Uterus (tissue), 4 donors: Measurements from ENCODE around the gene STAT1. TPM values are rescaled to one million over a fixed set of nuclear protein-coding genes. Genes with fewer than 3 reads are reported as not detected.

ENCODE experiments used
- DNase-seq, 2 donors: peaks; one replicate each; pipeline ENCODE4 v3.0.0-alpha.2; 2019 to 2020
- H3K27ac ChIP-seq, 2 donors: fragments of 200-600 bp; sonication (generic); 1 replicate in 1 of 2; 2 replicates in 1 of 2; pipeline ENCODE4 v1.5.1; 2016 to 2018
- H3K27me3 ChIP-seq, 2 donors: fragments of 200-600 bp; sonication (generic); one replicate each; pipeline ENCODE4 v1.5.1; 2018 to 2019; ENCODE audit warnings: control low read depth in 1 of 2
- H3K36me3 ChIP-seq, 2 donors: fragments of 200-600 bp; sonication (generic); one replicate each; pipeline ENCODE4 v1.5.1; 2019; ENCODE audit warnings: control low read depth in 1 of 2
- H3K4me1 ChIP-seq, 2 donors: fragments of 200-600 bp; sonication (generic); one replicate each; pipeline ENCODE4 v1.5.1; 2018 to 2019; ENCODE audit warnings: control low read depth in 1 of 2
- H3K4me3 ChIP-seq, 2 donors: fragments of 200-600 bp; sonication (generic); 1 replicate in 1 of 2; 2 replicates in 1 of 2; pipeline ENCODE4 v1.5.1; 2018 to 2019; ENCODE audit warnings: mild to moderate bottlenecking in 1 of 2
- H3K9me3 ChIP-seq, 2 donors: fragments of 200-600 bp; sonication (generic); one replicate each; pipeline ENCODE4 v1.5.1; 2019; ENCODE audit warnings: control low read depth in 1 of 2
- POLR2A ChIP-seq, 2 donors: fragments of 450-650 bp; IDR thresholded peaks; one replicate each; pipeline ENCODE4 v1.6.1; 2016; ENCODE audit warnings: antibody characterized with exemption in 2 of 2, mild to moderate bottlenecking in 1 of 2, moderate library complexity in 1 of 2
- intact Hi-C: fragments of 100-400 bp; cut with DNase I; formaldehyde crosslinking; loops from one replicate; pipeline ENCODE4 v1.15.1; 2023; ENCODE audit warnings: low total_unique reads
- total RNA-seq, 4 donors: library from RNA; depleted of rRNA in 3 of 4; stranded (reverse); fragments of >200 nt in 3 of 4; gene quantifications; one replicate each; pipeline versions ENCODE4 v1.1.0 to v1.2.4, GENCODE V29; 2014 to 2023
- TF ChIP-seq, protein P1 (sequence below), 4 experiments: fragments of 200-600 bp in 2 of 4; fragments of 450-650 bp in 2 of 4; sonication (generic) in 2 of 4; IDR thresholded peaks; one replicate each; pipeline ENCODE4 v1.5.1; 2016 to 2019; ENCODE audit warnings: antibody characterized with exemption in 4 of 4, mild to moderate bottlenecking in 2 of 4, moderate library complexity in 1 of 4
- donor health status: DM: yes; HTN: yes; CAD: no.

The STAT1 gene
- total RNA-seq, 4 donors from 2014 or later: 20.7 to 83.0 (median 56.1) TPM

GRCh38 chr2:190987938-190988337 lies 26.0 kb downstream of the STAT1 start:
- H3K36me3 ChIP-seq: no peaks in the 10 kb centered on the region

GRCh38 chr2:190987116-190987515 lies 26.9 kb downstream of the STAT1 start:
- TF ChIP-seq, protein P1, sequence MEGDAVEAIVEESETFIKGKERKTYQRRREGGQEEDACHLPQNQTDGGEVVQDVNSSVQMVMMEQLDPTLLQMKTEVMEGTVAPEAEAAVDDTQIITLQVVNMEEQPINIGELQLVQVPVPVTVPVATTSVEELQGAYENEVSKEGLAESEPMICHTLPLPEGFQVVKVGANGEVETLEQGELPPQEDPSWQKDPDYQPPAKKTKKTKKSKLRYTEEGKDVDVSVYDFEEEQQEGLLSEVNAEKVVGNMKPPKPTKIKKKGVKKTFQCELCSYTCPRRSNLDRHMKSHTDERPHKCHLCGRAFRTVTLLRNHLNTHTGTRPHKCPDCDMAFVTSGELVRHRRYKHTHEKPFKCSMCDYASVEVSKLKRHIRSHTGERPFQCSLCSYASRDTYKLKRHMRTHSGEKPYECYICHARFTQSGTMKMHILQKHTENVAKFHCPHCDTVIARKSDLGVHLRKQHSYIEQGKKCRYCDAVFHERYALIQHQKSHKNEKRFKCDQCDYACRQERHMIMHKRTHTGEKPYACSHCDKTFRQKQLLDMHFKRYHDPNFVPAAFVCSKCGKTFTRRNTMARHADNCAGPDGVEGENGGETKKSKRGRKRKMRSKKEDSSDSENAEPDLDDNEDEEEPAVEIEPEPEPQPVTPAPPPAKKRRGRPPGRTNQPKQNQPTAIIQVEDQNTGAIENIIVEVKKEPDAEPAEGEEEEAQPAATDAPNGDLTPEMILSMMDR (IDR thresholded peaks at IDR 0.05): no peak
- TF ChIP-seq POLR2A (IDR thresholded peaks at IDR 0.05): no peak
- H3K4me3 ChIP-seq: no peak overlapping the region
- no peaks in the 10 kb centered on the region for H3K4me1 ChIP-seq
- H3K27ac ChIP-seq: no peak overlapping the region
- H3K27me3 ChIP-seq: no peaks in the 10 kb centered on the region
- H3K36me3 ChIP-seq: no peaks in the 10 kb centered on the region
- no peaks in the 10 kb centered on the region for H3K9me3 ChIP-seq
- DNase-seq: no peak
- intact Hi-C loops: no loop called here

More at GRCh38 chr2:190987938-190988337, 26.0 kb downstream of the STAT1 start:
- TF ChIP-seq, protein P1 (IDR thresholded peaks at IDR 0.05): no peak
- TF ChIP-seq POLR2A (IDR thresholded peaks at IDR 0.05): no peak
- H3K4me1 ChIP-seq: no peaks in the 10 kb centered on the region
- no peak overlapping the region for H3K4me3 ChIP-seq
- intact Hi-C loops: no loop called here
- no peaks in the 10 kb centered on the region for H3K27me3 ChIP-seq
- no peak for DNase-seq
- H3K9me3 ChIP-seq: no peaks in the 10 kb centered on the region
- no peak overlapping the region for H3K27ac ChIP-seq

DNA sequence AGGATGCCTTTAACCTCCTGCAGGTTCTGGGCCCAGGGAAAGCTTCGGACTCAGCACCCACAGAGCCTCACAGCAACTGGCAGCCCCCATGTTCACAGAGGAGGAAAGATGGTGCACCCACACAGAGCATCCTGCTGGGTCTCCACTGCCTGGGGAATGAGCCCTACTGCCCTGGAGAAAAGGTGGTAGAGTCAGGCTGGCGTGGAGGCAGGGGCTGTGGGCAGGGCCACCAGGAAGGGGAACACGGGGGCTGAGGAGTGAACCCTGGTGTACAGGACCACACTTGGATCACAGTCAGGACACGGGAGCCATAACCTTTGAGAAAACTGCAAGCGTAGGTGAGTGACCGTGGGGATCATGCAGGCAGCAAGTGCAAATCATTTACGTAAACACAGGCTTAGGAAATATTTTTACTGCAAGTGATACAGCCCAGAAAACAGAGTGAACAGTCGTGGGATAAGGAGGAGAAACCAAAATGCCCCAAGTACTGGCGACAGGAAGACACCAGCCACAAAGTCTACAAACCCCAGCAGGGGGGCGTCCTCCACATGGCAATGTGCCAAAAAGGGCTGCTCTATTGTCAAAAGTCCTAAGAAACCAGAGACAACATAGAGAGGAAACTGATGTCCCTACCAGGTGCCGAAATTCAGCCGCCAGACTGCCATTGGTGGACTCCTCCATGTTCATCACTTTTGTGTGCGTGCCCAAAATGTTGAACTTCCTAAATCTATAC lies 27.6 kb downstream of the STAT1 start:
- no peaks in the 10 kb centered on the region for H3K9me3 ChIP-seq
- intact Hi-C loops: no loop called here
- no peak for DNase-seq
- TF ChIP-seq, protein P1 (IDR thresholded peaks at IDR 0.05): no peak
- no peak for TF ChIP-seq POLR2A (IDR thresholded peaks at IDR 0.05)
- no peaks in the 10 kb centered on the region for H3K36me3 ChIP-seq
- no peak overlapping the region for H3K4me3 ChIP-seq
- H3K27me3 ChIP-seq: no peaks in the 10 kb centered on the region
- no peak overlapping the region for H3K27ac ChIP-seq
- no peaks in the 10 kb centered on the region for H3K4me1 ChIP-seq

DNA sequence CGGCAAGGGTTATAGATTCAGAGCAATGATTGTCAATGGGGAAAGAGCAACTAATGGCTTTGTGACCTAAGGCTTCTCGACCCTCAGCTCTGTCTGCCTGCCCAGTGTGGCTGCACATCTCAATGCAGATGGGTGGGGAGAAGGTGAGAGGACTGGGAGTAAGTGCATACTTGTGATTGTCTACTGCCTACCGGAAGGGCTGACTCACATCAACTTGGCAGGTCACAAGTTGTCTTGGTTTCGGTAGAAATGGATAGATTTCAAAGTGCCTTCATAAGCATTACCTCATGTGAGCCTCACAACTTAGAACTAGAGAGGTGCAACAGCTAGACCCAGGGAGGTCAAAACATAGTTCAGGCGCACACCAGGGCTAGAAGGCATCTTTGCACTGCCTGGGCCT lies 29.4 kb downstream of the STAT1 start:
- Histone ChIP-seq H3K36me3 (no peaks in the 10 kb centered on the region), H3K4me3 (no peak overlapping the region), H3K4me1 (no peaks in the 10 kb centered on the region), H3K9me3 (no peaks in the 10 kb centered on the region), H3K27me3 (no peaks in the 10 kb centered on the region), H3K27ac (no peak overlapping the region)
- no peak for DNase-seq
- intact Hi-C loops: no loop called here
- TF ChIP-seq, protein P1 (IDR thresholded peaks at IDR 0.05): no peak
- no peak for TF ChIP-seq POLR2A (IDR thresholded peaks at IDR 0.05)

- H3K4me1 ChIP-seq: no peaks in the 10 kb centered on the region
- H3K9me3 ChIP-seq: no peaks in the 10 kb centered on the region
- no peak overlapping the region for H3K27ac ChIP-seq
- TF ChIP-seq, protein P1 (IDR thresholded peaks at IDR 0.05): no peak
- TF ChIP-seq POLR2A (IDR thresholded peaks at IDR 0.05): no peak
- H3K4me3 ChIP-seq: no peak overlapping the region
- intact Hi-C loops: no loop called here
- no peaks in the 10 kb centered on the region for H3K27me3 ChIP-seq
- no peaks in the 10 kb centered on the region for H3K36me3 ChIP-seq
- no peak for DNase-seq
Measured at GRCh38 chr2:190982262-190983034, 31.5 kb downstream of the STAT1 start.
